Measurements from ENCODE around the gene TAOK3.
"Not testable (repeated sequence)": the region's sequence is repeated elsewhere in the genome, so short reads cannot be mapped to it uniquely, and the experiment has no call there.

TAOK3 gene

DNA sequence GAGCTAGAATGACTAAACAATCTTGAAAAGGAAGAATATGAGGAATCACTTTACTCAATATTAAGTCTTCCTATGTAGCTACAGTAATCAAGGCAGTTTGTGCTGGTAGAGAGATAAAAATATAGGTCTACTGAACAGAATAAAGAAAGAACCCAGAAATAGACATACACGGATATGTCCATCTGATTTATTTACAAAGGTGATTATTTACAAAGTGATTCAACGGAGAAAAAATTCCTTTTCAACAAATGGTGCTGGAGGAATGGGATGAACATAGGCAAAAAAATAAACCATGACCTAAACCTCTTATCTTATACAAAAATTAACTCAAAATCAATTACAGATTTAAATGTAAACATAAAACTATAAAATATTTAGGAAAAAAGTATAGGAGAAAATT lies 36.6 kb downstream of the TAOK3 start:
- no peak for DNase-seq (ENCODE audit: low read depth)

DNA sequence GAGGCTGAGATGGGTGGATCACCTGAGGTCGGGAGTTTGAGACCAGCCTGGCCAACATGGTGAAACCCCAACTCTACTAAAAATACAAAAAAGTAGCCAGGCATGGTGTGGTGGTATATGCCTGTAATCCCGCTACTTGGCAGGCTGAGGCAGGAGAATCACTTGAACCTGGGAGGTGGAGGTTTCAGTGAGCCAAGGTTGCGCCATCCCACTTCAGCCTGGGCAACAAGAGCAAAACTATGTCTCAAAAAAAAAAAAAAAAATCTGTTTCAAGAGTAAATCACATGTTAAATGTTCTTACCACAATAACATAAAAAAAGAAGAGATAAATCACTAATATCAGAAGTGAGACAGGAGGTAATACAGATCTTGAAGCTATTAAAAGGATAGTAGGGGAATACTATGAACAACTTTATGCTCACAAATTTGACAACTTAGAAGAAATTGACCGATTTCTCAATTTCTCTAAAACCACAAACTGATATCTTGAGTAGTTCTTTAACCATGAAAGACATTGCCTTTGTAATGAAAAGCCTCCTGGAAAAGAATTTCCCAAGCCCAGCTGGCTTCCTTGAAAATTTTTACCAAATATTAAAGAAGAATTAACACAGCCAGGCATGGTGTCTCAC lies 37.7 kb downstream of the TAOK3 start:
- DNase-seq (ENCODE audit: low read depth) = no peak

DNA sequence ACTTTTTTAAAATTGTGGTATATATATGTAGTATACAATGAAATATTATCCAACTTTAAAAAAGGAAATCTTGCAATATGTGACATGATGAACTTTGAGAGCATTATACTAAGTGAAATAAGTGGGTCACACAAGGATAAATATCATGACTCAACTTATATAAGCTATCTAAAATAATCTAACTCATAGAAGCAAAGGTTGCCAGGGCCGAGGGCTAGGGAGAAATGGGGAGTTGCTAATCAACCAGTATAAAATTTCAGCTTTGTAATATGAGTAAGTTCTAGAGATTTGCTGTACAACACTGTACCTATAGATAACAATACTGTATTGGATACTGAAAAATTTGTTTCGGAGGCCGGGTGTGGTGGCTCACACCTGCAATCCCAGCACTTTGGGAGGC lies 38.5 kb downstream of the TAOK3 start:
- no peak for DNase-seq (ENCODE audit: low read depth)

DNA sequence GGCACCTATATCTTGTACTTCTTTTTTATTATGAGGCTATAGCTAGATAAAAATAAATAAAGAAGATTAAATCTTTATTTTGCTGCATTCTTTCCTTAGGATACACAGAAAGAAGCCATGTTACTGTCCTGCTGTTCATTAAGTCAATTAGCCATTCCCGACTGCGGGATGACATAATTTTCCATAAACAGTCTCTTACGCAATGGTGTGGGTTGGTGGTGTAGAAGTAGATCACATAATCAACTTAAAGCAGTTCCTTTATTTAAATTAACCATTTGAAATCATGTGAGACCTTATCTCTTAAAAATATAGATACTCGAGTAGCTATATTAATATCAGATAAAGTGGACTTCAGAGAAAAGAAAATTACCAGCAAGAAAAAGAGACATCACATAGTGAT lies 40.2 kb downstream of the TAOK3 start:
- no peak for DNase-seq (ENCODE audit: low read depth)

DNA sequence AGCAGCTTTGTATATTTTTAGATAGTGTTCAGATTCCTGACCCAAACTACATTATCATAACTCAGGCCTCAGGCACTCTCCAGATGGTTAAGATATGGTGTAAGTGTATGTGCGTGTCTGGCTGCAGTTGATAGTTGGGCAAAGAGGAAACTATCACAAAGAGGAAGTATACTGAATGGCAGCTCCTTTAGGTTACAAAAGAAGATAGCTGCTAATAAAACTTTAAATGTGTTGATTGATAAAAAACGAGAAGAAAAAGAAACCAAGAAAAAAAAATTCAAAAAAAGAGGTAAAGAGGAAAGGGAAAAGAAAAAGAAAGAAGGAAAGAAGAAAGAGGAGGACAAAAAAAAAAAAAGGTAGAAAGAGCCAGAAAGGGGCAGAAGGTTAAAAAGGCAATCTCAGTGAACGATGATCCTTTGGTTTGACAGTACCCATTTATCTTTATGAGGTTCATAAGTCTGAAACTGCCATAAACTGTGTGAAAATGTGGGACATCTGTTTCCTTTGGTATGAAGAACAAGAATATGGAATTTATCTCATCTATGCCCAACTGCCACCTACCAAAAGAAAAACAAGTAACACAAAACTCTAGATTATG lies 42.2 kb downstream of the TAOK3 start:
- DNase-seq (ENCODE audit: low read depth) = no peak

DNA sequence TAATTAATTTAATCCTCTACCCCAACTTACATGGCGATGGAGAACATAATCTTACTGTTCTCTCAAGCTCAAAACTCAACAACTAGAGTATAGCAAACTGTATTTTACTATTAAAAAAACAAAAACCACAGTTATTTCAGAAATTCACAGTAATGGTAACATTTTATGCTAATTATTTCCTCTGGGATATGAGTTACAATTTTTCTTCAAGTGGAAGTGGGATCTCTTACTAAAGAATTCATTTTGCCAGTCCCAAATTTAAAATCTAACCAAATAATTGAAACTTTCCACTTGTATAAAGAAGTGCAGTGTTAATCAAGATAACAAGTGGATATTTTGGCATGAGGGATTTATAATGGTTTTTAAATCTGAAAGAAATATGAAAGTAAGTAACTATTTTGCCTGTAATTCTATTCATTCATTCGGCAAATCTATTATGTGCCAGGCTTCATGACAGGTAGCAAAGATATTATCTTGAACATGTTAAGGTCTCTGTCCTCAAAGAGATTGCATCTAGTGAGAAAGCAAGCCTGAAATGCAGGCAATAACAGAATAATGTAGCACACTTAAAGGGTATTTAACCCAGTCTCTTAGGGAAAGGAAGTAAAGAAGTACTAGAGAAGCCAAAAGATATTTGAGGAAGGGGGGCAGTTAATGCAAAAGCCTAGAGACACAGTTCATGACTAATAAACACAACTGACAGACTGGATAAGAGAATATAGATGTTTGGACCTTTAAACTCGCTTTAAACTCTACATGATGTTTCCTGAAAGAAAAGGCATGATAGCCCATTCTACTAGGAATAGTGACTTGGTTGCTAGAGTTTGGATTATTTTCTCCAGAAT lies 44.0 kb downstream of the TAOK3 start:
- no peak for DNase-seq (ENCODE audit: low read depth)

DNA sequence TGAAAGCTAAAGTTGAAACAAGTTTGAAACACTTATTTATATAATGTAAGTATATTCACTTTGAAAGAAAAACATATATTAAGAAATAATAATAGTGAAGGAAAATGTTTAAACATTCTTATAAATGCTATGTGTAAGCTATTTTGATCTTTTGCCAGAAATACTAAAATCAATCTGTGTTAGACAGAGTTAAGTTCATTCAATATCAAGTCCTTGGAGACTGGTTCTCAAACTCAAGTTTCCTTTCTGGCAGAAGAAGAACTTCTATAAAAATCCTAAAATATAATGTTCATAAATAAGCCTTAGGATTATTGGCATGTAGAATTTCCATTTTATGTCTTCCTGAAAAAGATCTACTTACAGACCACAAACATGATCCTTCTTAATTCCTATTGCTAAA lies 45.3 kb downstream of the TAOK3 start:
- no peak for DNase-seq (ENCODE audit: low read depth)

DNA sequence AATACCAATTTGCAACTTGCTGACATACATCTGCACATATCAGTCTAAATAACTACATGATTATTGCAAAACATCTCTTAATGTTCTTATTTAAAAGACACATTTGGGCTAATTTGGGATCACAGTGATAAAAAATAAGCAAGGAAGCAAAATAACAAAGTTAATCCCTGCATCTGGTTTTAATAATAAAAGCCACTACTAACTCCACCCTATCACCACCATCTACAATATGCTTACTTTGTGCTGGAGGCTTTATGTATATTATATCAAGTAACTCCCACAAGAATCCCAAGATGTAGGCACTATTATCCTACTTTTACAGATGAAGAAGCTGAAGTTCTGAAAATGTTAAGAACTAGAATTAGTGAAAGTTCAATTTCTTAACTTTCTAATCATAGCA lies 45.7 kb downstream of the TAOK3 start:
- no peak for DNase-seq (ENCODE audit: low read depth)

DNA sequence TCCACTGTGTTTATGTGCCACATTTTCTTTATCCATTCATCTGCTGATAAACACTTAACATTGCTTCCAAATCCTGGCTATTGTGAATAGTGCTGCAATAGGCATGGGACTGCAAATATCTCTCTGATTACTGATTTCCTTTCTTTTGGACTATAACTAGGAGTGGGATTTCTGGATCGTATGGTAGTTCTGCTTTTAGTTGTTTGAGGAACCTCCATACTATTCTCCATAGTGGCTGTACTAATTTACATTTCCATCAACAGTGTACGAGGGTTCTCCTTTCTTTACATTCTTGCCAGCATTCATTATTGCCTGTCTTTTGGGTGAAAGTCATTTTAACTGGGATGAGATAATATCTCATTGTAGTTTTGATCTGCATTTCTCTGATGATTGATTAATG lies 47.6 kb downstream of the TAOK3 start:
- no peak for DNase-seq (ENCODE audit: low read depth)

DNA sequence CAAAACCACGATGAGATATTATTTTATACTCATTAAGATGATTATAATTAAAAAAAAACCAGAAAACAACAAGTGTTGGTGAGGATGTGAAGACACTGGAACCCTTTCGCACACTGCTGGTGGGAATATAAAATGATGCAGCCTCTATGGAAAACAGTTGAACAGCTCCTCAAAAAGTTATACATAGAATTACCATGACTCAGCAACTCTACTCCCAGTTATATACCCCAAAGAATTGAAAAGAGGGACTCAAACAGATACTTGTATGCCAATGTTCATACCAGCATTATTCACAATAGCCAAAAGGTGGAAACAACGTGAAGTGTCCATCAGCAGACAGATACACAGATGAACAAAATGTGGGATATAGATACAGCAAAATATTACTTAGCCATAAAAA lies 53.1 kb downstream of the TAOK3 start:
- DNase-seq (ENCODE audit: low read depth) = no peak

DNA sequence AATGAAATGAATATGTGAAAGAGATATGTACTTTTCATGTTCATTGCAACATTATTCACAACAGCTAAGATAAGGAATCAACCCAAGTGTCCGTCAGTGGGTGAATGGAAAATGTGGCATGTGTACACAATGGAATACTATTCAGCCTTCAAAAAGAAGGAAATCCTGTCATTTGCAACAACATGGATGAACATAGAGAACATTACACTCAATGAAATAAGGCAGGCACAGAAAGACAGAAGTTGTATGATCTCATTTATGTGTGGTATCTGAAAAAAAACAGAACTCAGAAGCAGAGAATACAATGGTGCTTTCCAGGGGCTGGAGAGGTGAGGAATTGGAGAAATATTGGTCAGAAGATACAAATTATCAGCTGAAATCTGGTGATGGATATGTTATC lies 54.0 kb downstream of the TAOK3 start:
- DNase-seq (ENCODE audit: low read depth) = no peak

DNA sequence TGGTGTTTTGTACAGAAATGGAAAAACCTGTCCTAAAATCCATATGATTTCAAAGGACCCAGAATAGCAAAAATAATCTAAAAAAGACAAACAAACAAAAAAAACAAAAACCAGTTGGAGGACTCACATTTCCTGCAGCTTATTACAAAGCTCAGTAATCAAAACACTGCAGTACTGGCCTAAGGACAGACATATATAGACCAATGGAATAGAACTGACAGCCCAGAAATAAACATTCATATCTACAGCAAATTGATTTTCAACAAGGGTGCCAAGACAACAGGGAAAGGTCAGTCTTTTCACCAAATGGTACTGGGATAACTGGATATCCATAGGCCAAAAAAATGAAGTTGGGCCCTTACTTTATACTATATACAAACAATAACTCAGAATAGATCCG lies 55.0 kb downstream of the TAOK3 start:
- no peak for DNase-seq (ENCODE audit: low read depth)

DNA sequence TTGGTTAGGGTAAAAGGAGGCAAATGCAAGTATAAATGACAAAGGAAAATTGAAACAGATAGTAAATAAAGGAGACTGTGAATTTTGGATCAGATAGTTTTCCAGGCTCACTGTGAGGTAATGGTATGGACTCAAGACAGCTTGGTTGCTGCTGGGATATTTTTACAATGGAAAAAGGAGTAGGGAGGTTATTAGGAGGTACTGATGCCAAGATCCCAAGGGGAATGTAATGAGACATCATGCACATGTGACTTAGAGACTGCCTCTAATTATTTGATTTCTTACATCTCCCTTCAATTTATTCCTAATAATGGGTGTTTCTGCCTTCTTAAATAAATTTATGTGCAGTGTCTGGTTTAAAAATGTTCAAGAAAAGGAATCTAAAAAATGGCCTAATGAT lies 56.9 kb downstream of the TAOK3 start:
- DNase-seq (ENCODE audit: low read depth) = no peak

DNA sequence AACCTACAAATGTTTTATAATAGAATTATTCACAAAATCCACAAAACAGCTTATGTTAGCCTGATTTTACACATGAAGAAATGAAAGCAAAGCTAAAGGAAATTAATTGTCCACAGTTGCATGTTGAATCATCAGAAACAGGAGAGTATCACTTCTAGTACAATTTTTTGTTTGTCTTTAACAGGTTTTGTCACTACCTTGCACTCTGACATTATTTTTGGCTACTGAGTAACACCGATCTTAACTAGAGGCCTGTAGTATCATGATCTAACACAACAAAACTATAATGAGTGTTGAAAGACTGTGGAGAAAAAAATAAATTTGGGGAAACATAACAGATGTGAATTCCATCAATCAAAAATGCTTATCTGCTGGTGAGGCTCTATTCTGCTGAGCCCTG lies 60.1 kb downstream of the TAOK3 start:
- DNase-seq (ENCODE audit: low read depth) = no peak

DNA sequence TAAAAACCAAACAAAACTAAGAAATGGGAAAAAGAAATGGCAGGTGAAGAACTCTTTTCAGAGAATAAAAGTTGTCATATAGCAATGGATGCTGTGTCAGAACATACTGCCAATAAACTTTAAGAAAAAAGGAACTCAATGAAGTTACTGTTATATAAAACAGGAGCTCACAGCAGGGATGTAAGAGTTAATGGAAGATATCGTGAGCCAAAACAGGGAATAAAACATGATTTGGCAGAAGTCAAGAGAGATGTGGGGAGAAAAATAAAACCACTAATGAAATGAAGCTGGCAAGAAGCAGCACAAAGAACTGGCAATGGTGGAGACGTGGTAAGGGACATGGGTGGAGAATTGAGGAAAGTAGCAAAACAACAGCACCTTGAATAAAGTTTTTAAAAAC lies 61.0 kb downstream of the TAOK3 start:
- no peak for DNase-seq (ENCODE audit: low read depth)

DNA sequence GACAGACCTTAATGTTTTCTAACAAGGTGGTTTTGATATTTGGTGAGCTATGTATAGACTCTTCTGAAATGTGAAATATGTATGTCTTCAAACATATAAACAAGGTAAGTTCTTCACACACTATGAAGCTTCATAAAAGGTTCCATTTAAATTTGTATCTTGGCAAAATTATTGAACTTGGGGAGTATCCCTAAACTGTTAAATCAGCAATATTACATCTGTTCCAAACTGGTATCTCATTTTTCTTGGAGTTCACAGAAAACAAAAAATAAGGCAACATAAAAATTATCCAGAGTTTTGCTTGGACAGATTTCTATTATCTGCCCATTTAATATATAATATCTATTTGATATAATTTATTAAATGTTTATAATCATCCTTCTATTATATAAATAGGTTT lies 62.4 kb downstream of the TAOK3 start:
- DNase-seq (ENCODE audit: low read depth) = no peak

DNA sequence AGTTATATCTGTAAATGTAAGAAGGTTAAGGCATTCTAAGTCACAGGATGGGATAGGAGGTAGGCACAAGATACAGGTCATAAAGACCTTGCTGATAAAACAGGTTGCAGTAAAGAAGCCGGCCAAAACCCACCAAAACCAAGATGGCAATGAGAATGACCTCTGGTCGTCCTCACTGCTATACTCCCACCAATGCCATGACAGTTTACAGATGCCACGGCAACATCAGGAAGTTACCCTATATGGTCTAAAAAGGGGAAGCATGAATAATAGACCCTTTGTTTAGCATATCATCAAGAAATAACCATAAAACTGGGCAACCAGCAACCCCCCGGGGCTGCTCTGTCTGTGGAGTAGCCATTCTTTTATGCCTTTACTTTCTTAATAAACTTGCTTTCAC lies 64.7 kb downstream of the TAOK3 start:
- DNase-seq (ENCODE audit: low read depth) = not testable (repeated sequence)

DNA sequence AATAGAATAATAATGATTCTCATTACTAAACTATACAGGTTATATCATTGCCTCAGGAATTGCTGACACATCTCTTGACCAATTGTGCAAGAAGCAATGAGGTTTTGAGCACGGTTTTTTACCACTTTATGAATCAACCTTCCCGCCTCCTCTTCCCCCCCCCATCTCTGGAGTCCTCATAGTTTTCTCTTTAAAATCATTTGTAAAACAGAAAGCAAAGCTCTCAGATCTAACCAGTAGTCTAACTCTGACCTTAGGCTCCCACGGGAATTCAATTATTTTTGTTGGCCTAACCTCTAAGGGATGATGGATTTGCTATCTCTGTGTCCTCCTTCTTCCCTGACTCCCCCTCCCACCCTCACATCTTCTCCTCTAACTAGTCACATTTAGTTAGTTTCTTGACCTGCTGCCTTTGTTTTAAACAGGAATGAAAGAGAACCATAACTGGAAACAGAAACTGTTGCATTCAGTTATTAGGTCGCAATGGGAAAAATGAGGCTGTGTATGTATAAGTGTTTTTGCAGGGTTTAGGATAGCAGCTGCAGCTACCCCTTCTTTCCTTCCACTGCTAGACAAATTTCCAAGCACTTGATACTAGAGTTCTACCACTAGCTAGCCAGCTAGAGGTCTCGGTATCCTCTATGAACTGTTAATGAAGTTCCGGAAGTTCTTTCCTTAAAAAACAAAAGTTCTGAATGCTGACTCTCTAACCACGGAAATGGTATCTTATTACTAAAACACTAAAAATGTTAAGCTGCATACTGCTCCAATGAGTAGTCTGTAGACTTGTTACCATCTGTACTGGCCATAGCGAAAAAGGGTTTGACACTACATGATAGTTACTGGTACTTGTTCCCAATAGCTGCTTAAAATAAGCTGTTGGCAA lies 65.4 kb downstream of the TAOK3 start:
- no peak for DNase-seq (ENCODE audit: low read depth)

DNA sequence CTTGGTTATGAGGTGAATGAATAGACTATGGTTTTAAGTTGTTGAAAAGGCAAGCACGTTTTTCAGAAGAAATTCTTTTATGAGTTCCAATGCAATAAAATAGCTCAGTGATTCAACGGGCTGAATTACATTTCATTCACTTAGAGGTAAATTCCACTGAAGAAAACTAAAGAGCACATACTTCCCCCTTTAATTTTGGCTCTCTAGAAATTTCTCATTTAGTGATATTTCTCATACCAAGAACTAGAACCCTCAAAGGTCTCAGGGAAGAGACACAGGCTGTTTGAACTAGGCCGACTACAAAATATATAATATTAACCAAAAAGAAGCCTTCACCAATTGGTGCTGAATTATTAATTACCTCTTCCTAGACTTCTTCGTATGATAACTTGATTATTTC lies 68.6 kb downstream of the TAOK3 start:
- DNase-seq (ENCODE audit: low read depth) = no peak

DNA sequence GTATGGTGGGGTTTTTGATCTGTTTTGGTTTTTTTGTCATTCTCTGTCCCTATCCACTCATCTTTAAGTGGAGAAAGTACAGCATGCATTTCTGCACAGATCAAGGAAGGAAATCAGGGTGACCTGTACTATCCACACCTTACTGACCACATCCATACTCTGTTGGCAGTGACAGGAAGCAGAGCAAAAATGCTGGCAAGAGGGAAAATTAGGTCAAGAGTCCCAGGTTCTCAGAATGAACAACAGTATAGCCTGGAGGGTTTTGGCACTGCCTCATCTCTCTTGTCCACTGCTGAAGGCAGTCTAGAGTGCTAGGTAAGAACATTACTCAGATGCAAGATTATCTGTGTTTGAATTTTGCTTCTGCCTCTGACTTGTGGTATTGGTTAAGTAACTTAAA lies 70.7 kb downstream of the TAOK3 start:
- no peak for DNase-seq (ENCODE audit: low read depth)

DNA sequence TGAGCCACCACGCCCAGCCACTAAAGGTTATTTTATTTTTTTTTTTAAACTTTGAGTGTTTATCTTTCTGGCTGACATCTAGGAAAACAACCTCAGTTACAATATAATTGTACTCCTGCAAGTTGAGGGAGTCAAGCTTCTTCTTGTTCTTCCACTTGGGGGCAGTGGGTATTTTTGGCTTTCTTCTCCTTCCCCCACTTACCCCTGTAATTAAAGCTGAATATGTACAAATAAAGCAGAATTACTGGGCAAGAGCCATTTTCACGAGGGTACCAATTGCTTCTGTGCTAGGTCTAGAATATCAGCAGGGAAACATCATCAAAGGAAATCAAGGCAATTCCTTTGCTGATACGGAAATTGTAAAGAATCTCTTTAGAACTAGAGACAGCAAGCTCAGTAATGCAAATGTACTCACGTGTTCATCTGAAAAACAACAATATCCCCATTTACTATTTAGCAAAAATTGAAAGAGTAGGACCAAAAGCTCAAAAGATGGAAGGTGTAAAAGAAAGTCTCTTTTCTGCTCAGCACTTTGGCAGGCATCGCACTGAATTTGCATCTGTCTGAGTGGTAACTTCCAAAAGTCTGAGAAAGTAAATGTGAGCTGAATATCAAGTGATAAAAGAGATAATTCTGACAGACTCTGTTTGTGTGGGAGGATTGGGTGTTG lies 72.8 kb downstream of the TAOK3 start:
- no peak for DNase-seq (ENCODE audit: low read depth)

DNA sequence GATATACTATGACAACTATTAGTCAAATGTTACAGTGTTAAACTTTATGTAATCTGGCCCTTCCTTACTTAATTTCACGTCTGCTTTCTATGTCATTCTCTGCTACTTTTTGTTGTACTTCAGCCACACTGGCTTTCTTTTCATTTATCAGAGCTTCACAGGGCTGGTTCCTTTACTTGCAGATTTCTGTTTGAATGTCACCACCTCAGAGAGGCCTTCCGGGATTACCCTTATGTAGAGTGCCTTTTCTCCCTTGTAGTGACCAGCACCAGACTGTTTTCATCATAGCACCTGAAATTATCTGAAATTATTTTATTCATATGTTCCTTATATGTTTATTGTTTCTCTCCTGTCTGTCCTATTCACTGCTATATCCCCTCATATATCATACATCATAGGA lies 75.4 kb downstream of the TAOK3 start:
- DNase-seq (ENCODE audit: low read depth) = no peak

Measured in stimulated activated CD8-positive, alpha-beta memory T cell treated with anti-CD3 and anti-CD28 coated beads, Interleukin-15, amount 100 ng/mL, for 1 hour (primary cell).